ENCODE data around the gene ZDHHC14.

Gene ZDHHC14

GRCh38 chr6:157603314-157603940 is 222.4 kb downstream of the ZDHHC14 start:
- no peak for DNase-seq

- no peak for DNase-seq
Observed at GRCh38 chr6:157603971-157604370, 223.0 kb downstream of the ZDHHC14 start.

GRCh38 chr6:157604816-157605215 is 223.8 kb downstream of the ZDHHC14 start:
- no peak for DNase-seq

- DNase-seq, result no peak
Observed at GRCh38 chr6:157605484-157605883, 224.5 kb downstream of the ZDHHC14 start.

GRCh38 chr6:157606516-157606915 is 225.5 kb downstream of the ZDHHC14 start:
- DNase-seq, result no peak

GRCh38 chr6:157607317-157608109 is 226.5 kb downstream of the ZDHHC14 start:
- DNase-seq, result no peak

GRCh38 chr6:157608221-157609075 is 227.5 kb downstream of the ZDHHC14 start:
- no peak for DNase-seq

GRCh38 chr6:157609117-157609516 is 228.1 kb downstream of the ZDHHC14 start:
- no peak for DNase-seq

- no peak for DNase-seq
Observed at GRCh38 chr6:157609556-157609955, 228.6 kb downstream of the ZDHHC14 start.

- DNase-seq, result no peak
Observed at GRCh38 chr6:157610451-157610999, 229.5 kb downstream of the ZDHHC14 start.

GRCh38 chr6:157611406-157611805 is 230.4 kb downstream of the ZDHHC14 start:
- no peak for DNase-seq

- peak in 2 of 4 experiments; percentile 8 to 31 for DNase-seq
Observed at GRCh38 chr6:157613011-157613522, 232.1 kb downstream of the ZDHHC14 start.

- peak in 1 of 4 experiments; percentile 9 for DNase-seq
Observed at GRCh38 chr6:157614026-157614568, 233.1 kb downstream of the ZDHHC14 start.

GRCh38 chr6:157615420-157615769 is 234.4 kb downstream of the ZDHHC14 start:
- peak; percentile 43 to 61 (median 58) for DNase-seq

GRCh38 chr6:157615951-157616350 is 235.0 kb downstream of the ZDHHC14 start:
- DNase-seq, result no peak

GRCh38 chr6:157620944-157621343 is 240.0 kb downstream of the ZDHHC14 start:
- DNase-seq, result no peak

- DNase-seq, result no peak
Observed at GRCh38 chr6:157621406-157621805, 240.4 kb downstream of the ZDHHC14 start.

GRCh38 chr6:157622427-157622826 is 241.4 kb downstream of the ZDHHC14 start:
- DNase-seq, result no peak

GRCh38 chr6:157625111-157625510 is 244.1 kb downstream of the ZDHHC14 start:
- no peak for DNase-seq

GRCh38 chr6:157625764-157626163 is 244.8 kb downstream of the ZDHHC14 start:
- no peak for DNase-seq

- no peak for DNase-seq
Observed at GRCh38 chr6:157627195-157627966, 246.4 kb downstream of the ZDHHC14 start.

GRCh38 chr6:157628463-157628862 is 247.5 kb downstream of the ZDHHC14 start:
- no peak for DNase-seq

Measured in suppressor macrophage (primary cell).